Esophagus muscularis mucosa (tissue), 4 donors: Measurements from ENCODE around the gene CHST7.
A peak's percentile ranks its signal among the peaks of the same experiment; 100 is the strongest.

Source experiments
- CTCF ChIP-seq, 3 experiments: fragments of 200-600 bp in 2 of 3; fragments of 450-650 bp in 1 of 3; sonication (generic) in 2 of 3; IDR thresholded peaks; one replicate each; pipeline ENCODE4 v1.5.1; 2017 to 2019; ENCODE audit warnings: antibody characterized with exemption in 3 of 3, mild to moderate bottlenecking in 2 of 3, moderate library complexity in 1 of 3
- EP300 ChIP-seq: sonication (generic); formaldehyde crosslinking; IDR thresholded peaks from one replicate; pipeline ENCODE4 v1.6.1; 2017; ENCODE audit warnings: antibody characterized with exemption
- POLR2A ChIP-seq: fragments of 450-650 bp; IDR thresholded peaks from one replicate; pipeline ENCODE4 v1.6.1; 2017; ENCODE audit warnings: antibody characterized with exemption, moderate library complexity, mild to moderate bottlenecking, low read depth
- POLR2AphosphoS5 ChIP-seq, 2 donors: sonication (generic); formaldehyde crosslinking; IDR thresholded peaks; one replicate each; pipeline ENCODE4 v1.6.1; 2017; ENCODE audit warnings: antibody characterized with exemption in 2 of 2

DNA sequence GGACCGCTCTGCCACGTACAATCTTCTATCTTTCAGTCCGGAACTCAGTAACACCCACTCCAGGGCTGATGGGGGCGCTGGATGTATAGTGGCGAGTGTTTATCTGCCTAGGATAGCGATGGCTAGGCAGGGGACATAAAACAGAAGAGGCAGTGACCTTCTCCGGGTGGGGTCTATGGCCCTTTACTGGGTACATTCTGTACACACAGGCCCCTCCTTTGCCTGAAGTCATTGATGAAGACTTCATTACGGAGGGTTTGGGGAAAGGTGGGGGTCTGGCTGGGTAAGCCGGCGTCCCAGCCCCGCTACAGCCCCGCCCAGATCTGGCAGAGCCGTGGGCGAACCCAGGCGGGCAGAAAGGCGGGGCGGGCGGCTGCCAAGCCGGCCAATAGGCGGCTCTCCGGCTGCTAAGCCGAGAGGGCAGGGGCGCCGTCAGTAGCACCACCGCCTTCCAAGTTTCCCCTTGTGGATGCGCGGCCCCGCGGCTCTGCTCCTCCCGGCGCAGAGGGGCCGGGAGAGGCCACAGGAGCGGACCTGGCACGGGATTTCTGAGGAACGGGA lies at the start of gene CHST7:
- no peak for TF ChIP-seq POLR2A
- TF ChIP-seq CTCF (IDR thresholded peaks at IDR 0.05): no peak
- TF ChIP-seq EP300: no peak
- TF ChIP-seq POLR2AphosphoS5 (IDR thresholded peaks at IDR 0.05): peak in 1 of 2 donors; percentile 52
